Measurements from ENCODE around the gene CTU2. TPM values are rescaled to one million over a fixed set of nuclear protein-coding genes. Genes with fewer than 3 reads are reported as not detected.
"Not testable (repeated sequence)": the region's sequence is repeated elsewhere in the genome, so short reads cannot be mapped to it uniquely, and the experiment has no call there.

The CTU2 gene
- total and polyA plus RNA-seq, 2 of the 8 experiments (the other 6 are each of a cell fraction or from before 2014, with no cell fraction given), result 32.7 to 42.9 TPM

DNA sequence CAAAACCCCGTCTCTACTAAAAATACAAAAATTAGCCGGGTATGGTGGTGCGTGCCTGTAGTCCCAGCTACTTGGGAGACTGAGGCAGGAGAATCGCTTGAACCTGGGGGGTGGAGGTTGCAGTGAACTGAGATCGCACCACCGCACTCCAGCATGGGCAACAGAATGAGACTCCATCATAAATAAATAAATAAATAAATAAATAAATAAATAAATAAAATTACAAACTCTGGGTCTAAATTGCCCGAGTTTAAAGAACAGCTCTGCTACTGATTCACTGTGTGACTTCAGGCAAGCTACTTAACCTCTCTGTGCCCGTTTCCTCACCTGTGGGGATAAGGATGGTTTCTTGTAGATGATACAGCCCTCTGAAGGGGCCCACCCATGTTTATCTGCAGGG lies 36.8 kb upstream of the CTU2 start:
- not testable (repeated sequence) for H2BK20ac ChIP-seq (ENCODE audit: low read length); H3K36me3 ChIP-seq (ENCODE audit: control insufficient read depth in 2 of 4, insufficient read depth in 4 of 4, low read length in 3 of 4); H3K79me1 ChIP-seq (ENCODE audit: low read depth, low read length); H3K4me3 ChIP-seq (ENCODE audit: extremely low read depth in 1 of 4, insufficient read depth in 2 of 4, low read depth in 3 of 4, low read length in 4 of 4); H4K91ac ChIP-seq (replicated peaks; ENCODE audit: insufficient read length, low read length); H3K9me3 ChIP-seq (ENCODE audit: insufficient read depth in 2 of 2, low read depth in 1 of 2, low read length in 1 of 2); H4K5ac ChIP-seq (ENCODE audit: insufficient read length, low read depth, low read length); H3K9ac ChIP-seq (replicated peaks in 1 of 4; ENCODE audit: extremely low read depth in 1 of 4, low read depth in 3 of 4, low read length in 3 of 4); H3K23me2 ChIP-seq (ENCODE audit: low read depth, low read length); H3K79me2 ChIP-seq (ENCODE audit: control insufficient read depth in 1 of 2, insufficient read depth in 2 of 2, low read length in 2 of 2); H4K8ac ChIP-seq (ENCODE audit: extremely low read depth, insufficient read depth, low read length); H3K4me1 ChIP-seq (replicated peaks in 1 of 4; ENCODE audit: control insufficient read depth in 3 of 4, insufficient read depth in 4 of 4, low read length in 3 of 4); H3K18ac ChIP-seq (ENCODE audit: extremely low read depth, low read length); H3K56ac ChIP-seq (replicated peaks; ENCODE audit: insufficient read length, low read depth, low read length); H3K4ac ChIP-seq (replicated peaks; ENCODE audit: insufficient read length, low read depth, low read length); H2BK12ac ChIP-seq (ENCODE audit: low read depth, low read length); H3K27me3 ChIP-seq (replicated peaks in 1 of 4; ENCODE audit: control insufficient read depth in 3 of 4, extremely low read depth in 1 of 4, insufficient read depth in 3 of 4, low read length in 3 of 4); H3K23ac ChIP-seq (ENCODE audit: insufficient read length); H3K27ac ChIP-seq (ENCODE audit: low read depth, low read length); H2AFZ ChIP-seq (ENCODE audit: low read length); FAIRE-seq; H2BK120ac ChIP-seq (replicated peaks; ENCODE audit: low read depth, low read length); H4K20me1 ChIP-seq (replicated peaks in 1 of 2; ENCODE audit: control insufficient read depth in 1 of 2, insufficient read depth in 2 of 2, low read length in 2 of 2); H2BK15ac ChIP-seq (ENCODE audit: low read length); DNase-seq (ENCODE audit: low read depth in 1 of 2, low spot score in 2 of 2); H3K14ac ChIP-seq (ENCODE audit: insufficient read length); H3K4me2 ChIP-seq (ENCODE audit: insufficient read depth in 1 of 2, low read depth in 2 of 2, low read length in 2 of 2); H2BK5ac ChIP-seq (ENCODE audit: low read depth, low read length); H2AK5ac ChIP-seq (ENCODE audit: low read depth, low read length)
- ChIA-PET CTCF (ENCODE audit: partially characterized antibody) (interaction anchor here (4.8 to 9.7 kb wide), 3 partner anchors 11 to 27 kb away, joined by 33 to 87 read pairs (median 37); partner anchors contain the start of gene SNAI3), POLR2A (ENCODE audit: partially characterized antibody) (interaction anchor here (1.2 to 4.2 kb wide), 2 partner anchors 15 to 30 kb away, joined by 4 to 13 read pairs; partner anchors contain the start of gene IL17C)
- 86% methylated on average over 8 of the region's 8 CpGs; no CpG with 5 or more reads in 1 of the 2 experiments for WGBS, 2 experiments (ENCODE audit: extremely low coverage in 1 of 2, insufficient coverage in 1 of 2, insufficient read length in 1 of 2, insufficient replicate concordance in 2 of 2, low coverage in 1 of 2, low lambda C conversion rate in 2 of 2, missing lambda C conversion rate in 1 of 2)

Measured in H1 (cell line).